Measurements from ENCODE around the gene GFRA3. TPM values are rescaled to one million over a fixed set of nuclear protein-coding genes. Genes with fewer than 3 reads are reported as not detected.
A peak's percentile ranks its signal among the peaks of the same experiment; 100 is the strongest.

The GFRA3 gene
- total RNA-seq, 4 donors from 2014 or later: 0.85 to 2.0 (median 1.1) TPM; not detected in 1

GRCh38 chr5:138303372-138303771 lies 29.0 kb upstream of the GFRA3 start:
- no peak for DNase-seq (ENCODE audit: low spot score in 2 of 2)
- Histone ChIP-seq H3K9me3 (no peaks in the 10 kb centered on the region), H3K36me3 (no peaks in the 10 kb centered on the region), H3K4me3 (no peak overlapping the region), H3K27ac (no peak overlapping the region), H3K4me1 (no peaks in the 10 kb centered on the region), H3K27me3 (no peaks in the 10 kb centered on the region)
- WGBS: 80% methylated on average over 6 of the region's 6 CpGs
- TF ChIP-seq POLR2A (IDR thresholded peaks at IDR 0.05) (no peak), EP300 (IDR thresholded peaks at IDR 0.05) (no peak), POLR2AphosphoS5 (IDR thresholded peaks at IDR 0.05) (no peak), CTCF (IDR thresholded peaks at IDR 0.05) (no peak)

- TF ChIP-seq EP300 (IDR thresholded peaks at IDR 0.05) (no peak), POLR2AphosphoS5 (IDR thresholded peaks at IDR 0.05) (no peak), POLR2A (IDR thresholded peaks at IDR 0.05) (no peak), CTCF (IDR thresholded peaks at IDR 0.05) (no peak)
- WGBS: 81% methylated on average over 3 of the region's 3 CpGs
- H3K27ac ChIP-seq: no peak overlapping the region
- no peaks in the 10 kb centered on the region for H3K9me3 ChIP-seq
- H3K4me1 ChIP-seq: no peaks in the 10 kb centered on the region
- H3K27me3 ChIP-seq: no peaks in the 10 kb centered on the region
- no peaks in the 10 kb centered on the region for H3K36me3 ChIP-seq
- H3K4me3 ChIP-seq: no peak overlapping the region
- DNase-seq (ENCODE audit: low spot score in 2 of 2): no peak
Measured at GRCh38 chr5:138289296-138289695, 14.9 kb upstream of the GFRA3 start.

DNA sequence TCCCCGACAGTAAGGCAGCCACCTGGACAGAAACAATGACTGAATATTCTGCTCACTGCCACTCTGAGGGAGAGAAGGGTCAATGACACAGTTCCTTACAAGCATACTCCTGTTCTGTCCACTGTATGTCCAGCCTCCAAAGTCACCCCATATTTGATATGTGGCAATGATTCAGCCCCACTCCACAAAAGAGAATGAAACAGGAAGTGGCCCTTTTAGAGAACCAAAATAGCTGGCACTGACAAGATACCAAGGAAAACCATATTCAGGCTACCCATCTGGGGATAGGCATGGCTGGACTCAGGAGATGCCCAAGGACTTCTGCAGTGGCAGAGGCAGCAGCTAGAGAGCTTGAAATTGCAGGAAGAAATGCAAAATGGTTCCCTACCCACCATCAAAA lies 12.8 kb upstream of the GFRA3 start:
- H3K4me1 ChIP-seq: no peaks in the 10 kb centered on the region
- no peak for DNase-seq (ENCODE audit: low spot score in 2 of 2)
- no peak overlapping the region for H3K27ac ChIP-seq
- no peak overlapping the region for H3K4me3 ChIP-seq
- 91% methylated on average over 1 of the region's 1 CpG for WGBS
- H3K27me3 ChIP-seq: no peaks in the 10 kb centered on the region
- H3K36me3 ChIP-seq: no peaks in the 10 kb centered on the region
- no peak for TF ChIP-seq CTCF (IDR thresholded peaks at IDR 0.05)
- no peaks in the 10 kb centered on the region for H3K9me3 ChIP-seq

GRCh38 chr5:138282920-138283742 lies 8.7 kb upstream of the GFRA3 start:
- no peak overlapping the region for H3K4me3 ChIP-seq
- WGBS: 64% methylated on average over 7 of the region's 7 CpGs
- DNase-seq (ENCODE audit: low spot score in 2 of 2): no peak
- no peak overlapping the region for H3K27ac ChIP-seq
- H3K36me3 ChIP-seq: no peaks in the 10 kb centered on the region
- no peaks in the 10 kb centered on the region for H3K9me3 ChIP-seq
- no peaks in the 10 kb centered on the region for H3K27me3 ChIP-seq
- H3K4me1 ChIP-seq: no peaks in the 10 kb centered on the region
- TF ChIP-seq POLR2A (IDR thresholded peaks at IDR 0.05) (no peak), CTCF (IDR thresholded peaks at IDR 0.05) (peak in 1 of 2 donors; percentile 33), POLR2AphosphoS5 (IDR thresholded peaks at IDR 0.05) (no peak)

DNA sequence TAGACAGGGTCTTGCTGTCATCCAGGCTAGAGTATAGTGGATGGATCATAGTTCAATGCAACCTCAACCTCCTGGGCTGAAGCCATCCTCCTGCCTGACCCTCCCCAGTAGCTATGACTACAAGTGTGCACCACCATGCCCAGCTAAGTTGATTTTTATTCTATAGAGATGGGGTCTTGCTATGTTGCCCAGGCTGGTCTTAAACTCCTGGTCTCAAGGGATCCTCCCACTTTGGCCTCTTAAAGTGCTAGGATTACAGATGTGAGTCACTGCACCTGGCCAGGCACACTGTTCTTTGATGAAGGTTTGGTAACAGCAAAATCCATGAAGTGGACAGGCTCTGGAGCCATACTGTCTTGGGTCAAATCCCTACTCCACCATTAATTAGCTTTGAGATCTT lies 6.5 kb upstream of the GFRA3 start:
- H3K4me1 ChIP-seq: no peaks in the 10 kb centered on the region
- no peak overlapping the region for H3K4me3 ChIP-seq
- TF ChIP-seq POLR2A (IDR thresholded peaks at IDR 0.05) (no peak), CTCF (IDR thresholded peaks at IDR 0.05) (no peak), POLR2AphosphoS5 (IDR thresholded peaks at IDR 0.05) (no peak), EP300 (IDR thresholded peaks at IDR 0.05) (no peak)
- H3K9me3 ChIP-seq: no peaks in the 10 kb centered on the region
- no peak overlapping the region for H3K27ac ChIP-seq
- no peaks in the 10 kb centered on the region for H3K27me3 ChIP-seq
- no peaks in the 10 kb centered on the region for H3K36me3 ChIP-seq
- no peak for DNase-seq (ENCODE audit: low spot score in 2 of 2)

Data from suprapubic skin (tissue), 4 donors.